CD4-positive, alpha-beta T cell treated with Interleukin-10 for 1 hour (primary cell): ENCODE measurements around the gene DNM3.

Experiments
- DNase-seq: peaks from one replicate; pipeline ENCODE4 v3.0.0-alpha.2; 2020

Gene DNM3

GRCh38 chr1:172254521-172255222, 413.4 kb downstream of the DNM3 start:
- no peak for DNase-seq

DNA sequence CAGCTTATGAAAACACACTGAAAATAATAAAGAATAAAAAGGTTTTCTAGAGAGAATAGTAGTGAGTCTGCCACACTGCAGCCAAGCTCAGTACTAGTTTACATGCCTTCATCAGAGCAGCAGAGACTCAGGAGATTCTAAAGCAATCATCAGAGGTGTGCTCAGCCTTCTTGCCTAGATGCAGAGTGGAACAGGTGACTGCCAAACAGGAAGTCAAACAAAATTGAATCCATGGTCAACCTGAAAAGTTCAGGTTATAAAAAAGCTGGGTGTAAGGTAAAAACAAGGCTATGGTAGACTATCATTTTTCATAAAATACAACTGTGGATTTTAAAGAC, 413.9 kb downstream of the DNM3 start:
- DNase-seq = no peak

GRCh38 chr1:172265905-172266304, 424.6 kb downstream of the DNM3 start:
- no peak for DNase-seq

DNA sequence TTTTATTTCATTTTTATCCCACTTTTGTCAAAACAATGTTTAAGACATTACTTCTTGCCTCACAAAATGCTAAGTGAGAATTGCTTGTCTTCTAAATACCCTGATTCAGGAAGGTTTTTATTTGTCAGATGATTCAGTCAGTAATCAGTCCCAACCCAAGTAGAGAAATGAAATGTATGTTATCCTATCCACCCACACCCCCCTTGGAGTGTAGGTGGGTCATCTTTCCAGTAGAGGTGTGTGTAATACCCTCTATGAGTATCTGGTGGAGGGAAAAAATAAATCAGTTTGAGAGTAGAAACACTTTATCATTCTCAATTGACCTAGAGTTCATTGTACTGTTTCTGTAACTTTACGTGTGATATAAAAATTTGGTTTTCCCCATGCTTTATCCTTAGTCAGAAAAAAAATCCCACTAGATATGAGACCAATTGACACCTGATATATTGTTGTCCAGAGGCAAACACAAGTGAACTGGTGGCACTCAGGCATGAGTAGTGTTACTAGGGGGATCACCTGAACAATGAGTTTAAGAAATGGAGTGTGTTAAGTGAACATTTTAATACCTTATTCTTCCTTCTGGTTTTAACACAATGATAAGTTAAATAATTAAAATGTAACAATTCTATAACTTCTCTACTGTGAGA, 425.4 kb downstream of the DNM3 start:
- DNase-seq = no peak

- no peak for DNase-seq
Measured at GRCh38 chr1:172268237-172268636, 426.9 kb downstream of the DNM3 start.

GRCh38 chr1:172269084-172269483, 427.8 kb downstream of the DNM3 start:
- no peak for DNase-seq

- DNase-seq = no peak
Measured at GRCh38 chr1:172269644-172270043, 428.3 kb downstream of the DNM3 start.

DNA sequence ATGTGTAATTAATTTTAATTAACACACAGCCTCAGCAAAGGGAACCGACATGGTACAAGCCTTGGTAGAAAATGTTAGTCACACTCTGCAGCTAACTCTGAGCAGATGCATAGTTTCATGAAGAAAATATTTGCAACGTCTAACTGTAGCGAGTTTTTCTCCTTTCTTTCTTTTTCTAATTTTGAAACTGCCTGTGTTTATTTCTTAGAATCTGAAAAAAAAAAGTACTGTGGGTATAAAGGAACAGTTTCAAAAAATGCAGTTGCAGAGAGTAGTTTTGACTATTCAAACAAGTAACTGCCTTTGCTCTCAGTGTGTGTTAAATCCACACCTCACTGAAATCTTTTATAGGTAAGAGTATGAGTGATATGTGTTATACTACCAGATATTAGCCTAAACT, 429.3 kb downstream of the DNM3 start:
- no peak for DNase-seq

DNA sequence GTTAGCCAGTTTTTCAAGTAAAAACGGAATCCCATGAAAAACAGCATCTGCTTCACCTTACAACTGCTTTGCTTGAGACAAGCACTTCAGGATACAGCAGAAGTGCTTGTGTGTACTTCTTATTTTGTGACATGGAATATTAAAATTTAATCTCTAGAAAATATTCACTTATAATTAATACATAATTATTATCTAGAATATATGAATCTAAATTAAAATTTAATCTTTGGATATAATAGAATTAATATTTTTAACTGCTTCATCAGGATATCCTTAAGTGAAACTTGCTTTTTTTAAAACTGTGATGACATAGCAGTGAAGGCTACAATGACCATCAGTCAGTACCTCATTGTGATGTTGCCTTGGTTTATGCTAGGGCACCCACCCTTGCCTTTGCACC, 430.8 kb downstream of the DNM3 start:
- DNase-seq = no peak

DNA sequence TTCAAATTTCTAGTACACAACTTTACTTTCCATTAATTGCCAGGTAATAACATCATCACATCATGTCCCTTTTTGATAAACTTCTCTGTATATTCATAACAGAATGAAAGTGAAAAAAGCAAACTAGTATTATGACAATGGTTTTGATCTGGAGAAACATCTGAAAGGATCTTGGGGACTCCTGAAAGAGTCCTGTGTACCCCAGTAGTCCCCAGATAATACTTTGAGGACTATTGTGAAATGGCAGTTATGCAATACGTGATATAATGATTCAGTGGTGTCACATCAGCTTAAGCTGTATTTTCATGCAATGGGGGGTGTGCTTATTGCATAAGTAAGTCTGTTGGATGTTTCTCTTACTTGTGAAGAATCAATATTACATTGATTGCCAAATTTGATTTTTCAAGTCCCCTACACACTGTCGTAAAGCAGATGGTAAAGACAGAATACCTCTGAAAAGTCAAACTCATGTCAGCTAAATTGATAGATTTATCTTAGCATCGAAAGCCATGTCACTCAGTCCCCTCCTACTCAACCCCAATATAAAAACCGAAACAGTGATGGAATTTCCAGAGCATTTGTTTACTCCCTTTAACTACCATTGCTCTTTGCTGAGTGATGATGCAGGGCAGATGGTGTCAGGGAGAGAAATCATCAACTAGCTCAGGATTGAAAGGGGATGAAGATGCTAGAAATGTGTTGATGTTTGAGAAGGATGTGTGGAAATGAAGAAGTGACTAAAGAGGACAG, 432.5 kb downstream of the DNM3 start:
- no peak for DNase-seq

GRCh38 chr1:172275478-172275877, 434.2 kb downstream of the DNM3 start:
- no peak for DNase-seq

- DNase-seq = no peak
Measured at GRCh38 chr1:172276120-172276818, 435.0 kb downstream of the DNM3 start.

DNA sequence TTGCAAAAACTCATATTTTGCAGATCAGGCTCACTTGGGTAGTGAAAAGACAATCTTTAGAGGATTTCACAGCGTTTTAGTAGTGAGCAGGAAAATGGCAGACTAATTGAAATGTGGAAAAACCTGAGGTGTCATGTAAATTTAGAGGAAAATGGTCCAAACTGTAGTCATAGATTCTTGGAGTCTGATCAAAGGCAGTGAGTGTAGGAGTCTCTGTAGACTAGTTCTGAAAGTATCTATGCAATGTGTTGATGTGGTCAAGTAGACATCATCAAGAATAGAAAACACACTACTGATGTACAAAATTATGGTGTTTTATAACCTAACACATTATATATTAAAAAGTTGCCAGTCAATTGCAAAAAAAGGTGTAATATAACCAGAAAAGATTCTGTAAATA, 436.0 kb downstream of the DNM3 start:
- no peak for DNase-seq

GRCh38 chr1:172277989-172278388, 436.7 kb downstream of the DNM3 start:
- no peak for DNase-seq

- DNase-seq = no peak
Measured at GRCh38 chr1:172278478-172278877, 437.2 kb downstream of the DNM3 start.

DNA sequence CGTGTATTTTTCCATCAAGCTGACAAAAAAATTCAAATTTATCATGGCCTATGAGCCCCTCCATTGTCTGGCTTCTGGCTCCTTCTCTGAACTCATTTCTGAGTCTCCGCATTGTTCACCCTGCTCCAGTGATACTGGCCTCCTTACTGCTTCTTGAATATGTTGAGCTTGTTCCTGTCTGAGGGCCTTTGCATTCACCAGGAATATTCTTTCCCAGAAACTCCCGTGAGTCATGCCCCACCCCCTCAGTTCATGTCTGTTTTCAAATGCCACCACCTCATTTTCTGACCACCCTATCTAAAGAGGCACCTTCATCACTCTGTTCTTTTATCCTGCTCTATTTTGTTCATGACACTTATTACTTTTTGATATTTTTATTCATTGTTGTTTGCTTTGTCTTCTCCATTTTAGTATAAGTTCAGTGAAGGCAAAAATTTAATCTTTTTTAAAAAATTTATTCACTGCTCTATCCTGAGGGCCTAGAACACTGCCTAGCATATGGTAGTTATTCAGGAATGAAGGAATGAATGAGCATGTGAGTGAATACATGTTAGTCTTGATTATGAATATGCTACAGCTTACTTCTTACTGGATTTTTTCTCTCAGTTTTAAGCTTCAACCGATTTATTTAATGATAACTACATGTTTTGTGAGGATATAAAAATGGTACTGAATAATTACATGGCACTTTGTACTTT, 438.8 kb downstream of the DNM3 start:
- no peak for DNase-seq

DNA sequence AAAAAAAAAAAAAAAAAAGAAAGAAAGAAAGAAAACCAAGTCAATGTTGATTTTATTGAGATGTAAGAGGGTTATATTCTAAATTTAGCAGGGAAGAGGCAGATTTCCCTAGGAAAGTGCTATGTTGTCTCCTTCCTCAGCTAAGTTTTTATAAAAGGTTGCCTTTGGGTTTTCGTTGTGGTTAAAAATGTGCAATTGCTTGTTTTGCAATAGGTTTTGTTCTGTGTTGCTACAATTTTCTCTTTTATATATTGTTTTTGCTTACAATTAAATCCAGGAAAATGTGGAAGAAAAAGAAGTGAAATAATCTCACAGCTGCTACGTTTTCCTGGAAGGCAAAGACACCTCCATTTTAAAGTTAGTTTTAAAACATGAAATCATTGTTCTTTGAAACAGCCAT, 442.5 kb downstream of the DNM3 start:
- no peak for DNase-seq

- DNase-seq = no peak
Measured at GRCh38 chr1:172286629-172287076, 445.4 kb downstream of the DNM3 start.

GRCh38 chr1:172287208-172287607, 445.9 kb downstream of the DNM3 start:
- DNase-seq = no peak

DNA sequence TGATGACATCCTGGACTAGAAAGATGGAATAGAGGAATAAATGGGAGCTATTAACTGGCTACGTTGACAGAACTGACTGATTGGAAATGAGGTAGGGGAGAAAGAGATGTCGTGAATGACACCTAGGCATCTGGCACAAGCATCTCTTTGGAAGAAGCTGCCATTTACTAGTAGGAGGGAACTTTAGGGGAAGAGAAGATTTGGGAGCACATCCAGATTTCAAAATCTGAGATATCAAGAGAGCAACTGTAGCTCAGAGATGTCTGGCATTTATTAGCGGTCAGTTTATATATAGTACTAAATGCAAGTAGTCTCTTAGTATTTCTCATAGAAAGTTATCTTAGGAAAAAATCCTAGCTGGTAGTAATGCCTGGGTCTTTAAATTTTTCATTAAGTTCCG, 447.3 kb downstream of the DNM3 start:
- no peak for DNase-seq

DNA sequence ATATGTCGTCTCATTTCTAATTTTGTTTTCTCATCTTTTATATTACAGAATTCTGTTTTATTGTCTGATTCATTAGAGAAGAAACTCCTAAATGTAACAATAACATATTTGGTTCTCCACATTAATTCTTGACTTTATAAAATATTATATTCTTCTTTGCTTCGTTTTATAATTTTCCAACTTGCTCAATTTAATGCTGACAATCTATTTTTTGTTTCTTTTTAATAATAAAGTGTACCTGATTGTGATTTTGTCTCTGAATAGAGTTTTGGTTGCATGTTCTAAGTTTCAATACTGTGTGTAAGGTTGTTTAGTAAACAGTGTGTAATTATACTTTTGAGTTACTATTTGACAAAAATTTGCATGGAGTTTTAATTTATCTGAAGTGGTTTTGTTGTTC, 448.1 kb downstream of the DNM3 start:
- no peak for DNase-seq

GRCh38 chr1:172292840-172293239, 451.5 kb downstream of the DNM3 start:
- no peak for DNase-seq

DNA sequence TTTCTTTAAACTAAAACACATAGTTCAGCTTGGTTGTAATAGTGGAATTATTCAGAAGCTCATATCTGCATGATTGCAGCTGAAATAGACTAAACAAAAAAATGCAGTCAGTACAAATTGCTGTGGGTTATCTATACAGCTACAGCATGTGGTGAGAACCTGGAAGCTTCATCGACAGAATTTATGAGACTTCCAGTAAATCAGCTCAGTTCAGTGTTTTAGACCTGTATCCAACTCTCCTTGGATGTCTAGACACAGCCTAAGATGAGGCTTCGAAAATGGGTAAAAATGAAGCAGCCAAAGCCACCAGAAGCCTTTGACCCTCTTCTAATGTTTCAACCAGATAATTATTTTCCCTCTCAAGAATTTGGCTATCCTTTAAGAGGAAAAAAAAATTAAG, 452.1 kb downstream of the DNM3 start:
- DNase-seq = no peak
